Brain microvascular endothelial cell (primary cell): ENCODE results near the gene EEF2K.
A peak's percentile ranks its signal among the peaks of the same experiment; 100 is the strongest.

Experiments
- DNase-seq: peaks from one replicate; pipeline ENCODE4 v3.0.0-alpha.2; 2020
- H3K27ac ChIP-seq: fragments of 250-450 bp; sonication (Bioruptor Pico); 2 replicates; pipeline ENCODE4 v1.5.1; 2020; ENCODE audit warnings: mild to moderate bottlenecking, moderate library complexity
- H3K27me3 ChIP-seq: fragments of 250-450 bp; sonication (Bioruptor Pico); replicated peaks from 2 replicates; pipeline ENCODE4 v1.5.1; 2020; ENCODE audit warnings: mild to moderate bottlenecking
- H3K36me3 ChIP-seq: fragments of 250-450 bp; sonication (Bioruptor Pico); replicated peaks from 2 replicates; pipeline ENCODE4 v1.5.1; 2020; ENCODE audit warnings: mild to moderate bottlenecking
- H3K4me3 ChIP-seq: 2 replicates; pipeline ENCODE4 v1.5.1; 2011; ENCODE audit warnings: low read depth, mild to moderate bottlenecking, control low read depth, low read length, moderate library complexity
- in situ Hi-C: cut with HindIII; loops from 2 replicates; pipeline ENCODE4 v1.10.0; 2017; ENCODE audit warnings: low sequenced_read_pairs, low pct_ligation_motif_present
- TF ChIP-seq, protein P1 (sequence below): IDR thresholded peaks from 2 replicates; pipeline ENCODE4 v1.5.1; 2011; ENCODE audit warnings: low read depth, mild to moderate bottlenecking, moderate library complexity, low read length, control low read depth, inconsistent platforms; ENCODE audit errors: missing control alignments

Gene EEF2K

DNA sequence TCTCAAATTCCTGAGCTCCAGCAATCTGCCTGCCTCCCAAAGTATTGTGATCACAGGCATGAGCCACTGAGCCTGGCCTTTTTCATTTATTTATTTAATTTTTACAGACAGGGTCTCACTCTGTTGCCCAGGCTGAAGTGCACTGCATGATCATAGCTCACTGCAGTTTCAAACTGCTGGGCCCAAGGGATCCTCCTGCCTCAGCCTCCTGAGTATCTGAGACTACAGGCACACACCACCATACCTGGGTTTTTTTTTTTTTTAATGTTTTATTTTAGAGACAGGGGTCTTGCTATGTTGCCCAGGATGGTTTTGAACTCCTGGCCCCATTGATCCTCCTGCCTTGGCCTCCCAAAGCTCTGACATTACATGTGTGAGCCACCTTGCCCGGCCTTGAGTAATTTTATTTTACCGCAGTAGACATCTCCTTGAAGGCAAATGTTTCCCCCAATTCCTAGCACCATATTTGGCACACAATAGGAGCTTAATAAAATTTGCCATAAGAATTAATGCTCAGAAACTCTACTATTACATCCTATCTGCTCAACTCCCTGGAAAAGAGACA is 1.9 kb upstream of the EEF2K start:
- Histone ChIP-seq H3K36me3 (no peaks in the 10 kb centered on the region), H3K27me3 (no peaks in the 10 kb centered on the region), H3K27ac (no peak overlapping the region), H3K4me3 (no peak overlapping the region)
- TF ChIP-seq, protein P1, sequence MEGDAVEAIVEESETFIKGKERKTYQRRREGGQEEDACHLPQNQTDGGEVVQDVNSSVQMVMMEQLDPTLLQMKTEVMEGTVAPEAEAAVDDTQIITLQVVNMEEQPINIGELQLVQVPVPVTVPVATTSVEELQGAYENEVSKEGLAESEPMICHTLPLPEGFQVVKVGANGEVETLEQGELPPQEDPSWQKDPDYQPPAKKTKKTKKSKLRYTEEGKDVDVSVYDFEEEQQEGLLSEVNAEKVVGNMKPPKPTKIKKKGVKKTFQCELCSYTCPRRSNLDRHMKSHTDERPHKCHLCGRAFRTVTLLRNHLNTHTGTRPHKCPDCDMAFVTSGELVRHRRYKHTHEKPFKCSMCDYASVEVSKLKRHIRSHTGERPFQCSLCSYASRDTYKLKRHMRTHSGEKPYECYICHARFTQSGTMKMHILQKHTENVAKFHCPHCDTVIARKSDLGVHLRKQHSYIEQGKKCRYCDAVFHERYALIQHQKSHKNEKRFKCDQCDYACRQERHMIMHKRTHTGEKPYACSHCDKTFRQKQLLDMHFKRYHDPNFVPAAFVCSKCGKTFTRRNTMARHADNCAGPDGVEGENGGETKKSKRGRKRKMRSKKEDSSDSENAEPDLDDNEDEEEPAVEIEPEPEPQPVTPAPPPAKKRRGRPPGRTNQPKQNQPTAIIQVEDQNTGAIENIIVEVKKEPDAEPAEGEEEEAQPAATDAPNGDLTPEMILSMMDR: no peak
- DNase-seq: no peak
- in situ Hi-C loops: no loop called here

DNA sequence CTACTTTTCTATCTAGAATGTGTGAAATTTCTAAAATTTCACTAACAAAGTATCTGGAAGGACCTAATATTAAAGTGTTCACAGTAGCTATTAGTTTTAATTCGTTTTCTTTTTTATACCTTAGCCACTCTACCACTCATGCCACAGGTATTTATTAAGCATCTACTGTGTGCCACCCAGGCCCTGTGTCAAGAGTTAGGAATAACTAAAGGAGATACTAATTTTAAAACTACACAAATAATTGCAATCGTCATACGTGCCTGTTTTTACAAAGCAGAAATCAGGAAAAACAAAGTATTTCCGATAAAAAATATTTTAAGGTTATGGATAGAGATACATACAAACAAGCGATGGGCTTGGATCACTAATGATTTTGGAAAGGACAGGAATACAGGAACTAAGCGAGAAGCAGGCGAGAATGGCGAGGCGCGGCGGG is 483 bp upstream of the EEF2K start:
- Histone ChIP-seq H3K36me3 (no peaks in the 10 kb centered on the region), H3K27me3 (no peaks in the 10 kb centered on the region), H3K4me3 (peak overlapping the region; percentile 93), H3K27ac (peak overlapping the region; percentile 35)
- TF ChIP-seq, protein P1: no peak
- DNase-seq: no peak
- in situ Hi-C loops: no loop called here

DNA sequence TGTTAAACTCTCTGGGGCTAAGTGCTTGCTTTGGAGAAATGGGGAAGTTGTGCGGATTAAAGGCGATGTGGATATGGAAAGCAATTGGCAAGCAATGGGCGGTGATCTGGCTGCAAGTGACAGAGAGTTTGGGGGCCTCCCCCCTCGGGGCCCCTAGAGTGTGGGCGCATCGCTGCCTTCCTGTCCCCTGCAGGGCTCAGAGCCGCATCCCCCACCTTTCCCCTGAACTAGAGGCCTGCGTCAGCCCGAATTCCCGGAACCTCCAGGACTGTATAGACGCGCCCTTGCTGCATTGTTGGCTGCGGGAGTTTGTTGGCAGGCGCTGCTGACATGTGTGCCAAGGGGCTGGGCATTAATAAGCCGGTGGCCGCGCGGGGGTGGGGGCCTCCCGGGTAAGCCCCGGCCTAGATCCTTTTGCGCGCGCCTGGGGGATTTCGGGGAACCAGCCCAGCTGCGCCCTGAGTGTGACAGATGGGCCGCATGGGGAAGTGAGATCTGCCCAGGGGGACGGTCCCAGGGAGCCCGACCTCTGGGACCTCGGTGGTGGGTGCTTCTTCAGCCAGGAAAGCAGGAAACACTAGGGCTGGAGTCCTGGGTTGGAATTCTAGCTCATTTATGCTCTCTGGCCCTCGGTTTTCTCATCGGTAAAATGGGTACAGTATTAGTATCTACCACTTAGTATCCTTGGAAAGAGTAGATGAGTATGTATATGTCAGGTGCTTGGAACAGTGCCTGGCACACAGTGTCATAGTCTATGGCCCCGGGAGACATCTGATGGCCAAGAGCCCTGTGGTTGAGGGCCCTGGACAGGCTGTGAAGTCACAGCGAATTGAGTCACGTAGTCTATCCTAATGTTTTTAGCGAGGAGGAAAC is 1.0 kb downstream of the EEF2K start:
- peak overlapping the region; percentile 29 for H3K27ac ChIP-seq
- no peaks in the 10 kb centered on the region for H3K27me3 ChIP-seq
- DNase-seq: no peak
- in situ Hi-C loops: no loop called here
- H3K4me3 ChIP-seq: peak overlapping the region; percentile 93
- TF ChIP-seq, protein P1: no peak
- no peaks in the 10 kb centered on the region for H3K36me3 ChIP-seq

DNA sequence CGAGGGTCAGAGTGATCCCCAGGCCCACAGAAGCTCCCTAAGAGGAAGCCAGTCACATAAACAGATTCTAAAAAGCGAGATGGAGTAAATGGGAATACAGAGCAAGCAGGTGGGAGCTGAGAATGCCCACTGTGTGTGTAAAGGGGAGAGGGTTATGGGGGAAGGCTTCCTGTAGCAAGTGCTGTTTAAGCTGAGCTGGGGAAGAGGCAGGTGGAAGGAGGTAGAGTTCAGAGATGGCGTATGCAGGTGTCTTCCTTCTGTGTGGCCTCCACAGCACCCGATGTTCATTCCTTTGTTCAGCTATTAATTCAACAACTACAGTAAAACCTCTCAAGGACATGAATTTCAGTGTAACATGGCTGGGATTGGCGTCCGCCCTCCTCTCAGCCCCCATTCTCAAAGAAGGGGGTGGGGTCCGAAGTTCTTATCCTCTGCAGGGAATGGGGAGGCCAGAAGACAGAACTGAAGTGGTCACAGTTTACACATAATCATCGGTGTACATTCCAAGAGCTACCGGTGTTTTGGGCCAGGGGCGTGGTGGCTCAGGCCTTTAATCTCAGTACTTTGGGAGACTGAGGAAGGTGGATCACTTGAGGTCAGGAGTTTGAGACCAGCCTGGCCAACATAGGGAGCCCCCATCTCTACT is 1.8 kb downstream of the EEF2K start:
- TF ChIP-seq, protein P1: no peak
- in situ Hi-C loops: no loop called here
- no peak for DNase-seq
- H3K36me3 ChIP-seq: no peaks in the 10 kb centered on the region
- no peak overlapping the region for H3K27ac ChIP-seq
- no peaks in the 10 kb centered on the region for H3K27me3 ChIP-seq
- H3K4me3 ChIP-seq: peak overlapping the region; percentile 93

DNA sequence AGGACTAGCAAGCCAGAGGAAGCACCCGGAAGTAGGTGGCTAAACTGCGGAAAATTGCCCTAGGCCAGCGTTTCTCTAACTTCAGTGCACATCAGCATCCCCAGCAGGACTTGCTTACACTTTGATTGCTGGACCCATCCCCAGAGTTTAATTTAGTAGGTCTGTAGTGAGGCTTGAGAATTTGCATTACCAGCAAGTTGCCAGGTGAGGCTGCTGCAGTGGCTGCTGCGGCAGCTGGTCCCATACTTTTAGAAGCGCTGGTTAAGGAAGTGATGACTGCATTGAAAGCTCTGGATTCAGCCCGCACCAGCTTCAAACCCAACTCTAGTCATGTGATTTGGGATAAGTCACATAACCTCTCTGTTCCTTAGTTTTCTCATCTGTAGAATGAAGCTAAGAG is 4.2 kb downstream of the EEF2K start:
- DNase-seq: no peak
- Histone ChIP-seq H3K27me3 (no peaks in the 10 kb centered on the region), H3K27ac (no peak overlapping the region), H3K36me3 (peaks cover 2% of the 10 kb centered on the region), H3K4me3 (no peak overlapping the region)
- in situ Hi-C loops: no loop called here
- TF ChIP-seq, protein P1: no peak
